ENCODE data around the gene MATN3.

GRCh38 chr2:19949071-19949470 is 63.4 kb downstream of the MATN3 start:
- no peak for TF ChIP-seq CTCF (IDR thresholded peaks at IDR 0.05)
- TF ChIP-seq EZH2 (IDR thresholded peaks at IDR 0.05): no peak
- no peak for TF ChIP-seq EZH2phosphoT487 (IDR thresholded peaks at IDR 0.05)
